NCI-H460 (cell line): Measurements from ENCODE around the gene POU3F1. TPM values are rescaled to one million over a fixed set of nuclear protein-coding genes. Genes with fewer than 3 reads are reported as not detected.

Experiments used
- small RNA-seq, 2 experiments: library from RNA; depleted of rRNA; stranded (forward); fragments of <200 nt; gene quantifications; one replicate each; pipeline ENCODE3, GENCODE V24; 2014
- total RNA-seq: library from RNA; depleted of rRNA; stranded (reverse); fragments of >200 nt; shearing (Covaris generic); gene quantifications from 2 replicates; pipeline ENCODE4 v1.2.3, GENCODE V29; 2014; rRNA removed

The POU3F1 gene
- total RNA-seq, 1 experiment from 2014 or later, result not detected

Small RNAs within 50 kb of the gene (small RNA-seq; reads per million reads assigned to genes)
- gene MIR3659, result 0 reads per million in 2 experiments

Other genes starting within 250 kb of the POU3F1 start
- gene C1orf122, start 239.0 kb downstream of the POU3F1 start, total RNA-seq, result 18.7 and 19.8 TPM in 2 replicates
- 39.3 and 45.6 TPM in 2 replicates for gene YRDC, start 238.6 kb downstream of the POU3F1 start, total RNA-seq
- 2.6 and 2.9 TPM in 2 replicates for gene MTF1, start 187.2 kb downstream of the POU3F1 start, total RNA-seq
- gene INPP5B, start 99.7 kb downstream of the POU3F1 start, total RNA-seq, result 5.0 and 5.6 TPM in 2 replicates
- gene SF3A3, start 56.8 kb downstream of the POU3F1 start, total RNA-seq, result 54.8 and 56.1 TPM in 2 replicates
- 0.92 and 1.2 TPM in 2 replicates for gene FHL3, start 41.3 kb downstream of the POU3F1 start, total RNA-seq
- gene UTP11, start 34.1 kb downstream of the POU3F1 start, total RNA-seq, result 43.4 and 47.5 TPM in 2 replicates